ENCODE results near the gene NECTIN4.
A peak's percentile ranks its signal among the peaks of the same experiment; 100 is the strongest.
"Not testable (repeated sequence)": the region's sequence is repeated elsewhere in the genome, so short reads cannot be mapped to it uniquely, and the experiment has no call there.

The NECTIN4 gene

DNA sequence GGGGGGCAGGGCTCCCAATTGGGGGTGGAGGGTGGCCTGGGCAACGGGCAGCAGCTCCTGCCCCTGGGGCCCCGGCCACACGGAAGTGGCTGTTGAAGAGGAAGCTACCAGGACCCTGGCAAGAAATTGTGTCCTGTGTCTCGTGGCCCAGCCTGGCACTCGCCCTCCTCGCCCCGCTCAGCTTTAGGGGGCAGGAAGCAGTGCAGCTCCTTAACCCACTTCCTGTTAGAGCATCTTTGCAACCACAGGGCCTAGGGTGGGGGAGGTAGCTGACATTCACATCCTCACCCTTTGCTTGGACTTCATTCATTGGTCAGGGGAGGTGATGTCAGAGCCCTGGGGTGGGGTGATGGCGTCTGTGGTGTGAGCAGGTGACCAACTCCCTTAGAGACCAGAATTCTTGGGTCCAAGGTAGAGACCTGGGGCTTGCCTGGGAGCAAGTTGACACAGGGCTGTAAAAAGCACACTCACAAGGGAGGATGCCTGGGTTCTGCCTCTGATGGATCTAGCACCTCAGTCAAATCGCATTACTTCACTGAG is 19.6 kb downstream of the NECTIN4 start, which contains the start of gene ARHGAP30:
ARHGAP30 (minus strand) TSS at position 161 of the 540 bp plus-strand sequence. CDS start 267 bp downstream, outside the sequence.
- peak within 1 kb of the TSS; percentile 100 for H3K4me3 Mint-ChIP-seq
- H3K36me3 Mint-ChIP-seq (ENCODE audit: low read depth), result peaks cover 37% of the 10 kb centered on the region
- peaks cover 61% of the 10 kb centered on the region for H3K4me1 Mint-ChIP-seq (ENCODE audit: low read depth)
- H3K9me3 Mint-ChIP-seq, result no peaks in the 10 kb centered on the region
- H3K27ac Mint-ChIP-seq, result peak within 1 kb of the TSS; percentile 99
- intact Hi-C loops (cut with micrococcal nuclease), result loop anchor here (2.0 kb wide), 1 partner anchor 13 kb away; no protein-coding TSS in a partner anchor
- H3K27me3 Mint-ChIP-seq, result no peaks in the 10 kb centered on the region

DNA sequence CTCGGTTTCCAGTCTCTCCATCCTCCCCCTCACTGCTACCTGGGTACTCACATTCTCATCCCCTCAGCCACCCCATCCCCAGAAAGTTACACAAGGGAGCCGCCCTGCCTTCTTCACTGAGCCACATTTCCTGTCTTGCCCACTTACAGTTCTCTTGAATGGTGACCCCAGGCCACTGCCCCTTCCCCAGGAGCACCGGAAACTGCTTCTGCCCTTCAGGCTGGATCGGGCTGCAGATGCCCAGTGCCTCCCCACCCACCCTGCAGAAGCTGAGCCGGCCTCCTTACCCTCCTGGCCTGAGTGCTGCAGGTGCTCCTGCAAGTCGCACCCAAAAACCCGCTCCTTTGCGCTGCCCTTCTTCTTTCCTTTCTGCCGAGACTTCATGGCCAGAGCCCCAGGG is 20.1 kb downstream of the NECTIN4 start:
- Mint-ChIP-seq H3K27ac (peak overlapping the region; percentile 99), H3K4me1 (ENCODE audit: low read depth) (peaks cover 67% of the 10 kb centered on the region), H3K4me3 (peak overlapping the region; percentile 100), H3K9me3 (no peaks in the 10 kb centered on the region), H3K36me3 (ENCODE audit: low read depth) (peaks cover 43% of the 10 kb centered on the region), H3K27me3 (no peaks in the 10 kb centered on the region)
- intact Hi-C loops (cut with micrococcal nuclease), result loop anchor here (2.0 kb wide), 1 partner anchor 14 kb away; no protein-coding TSS in a partner anchor

GRCh38 chr1:161068306-161069234 is 20.8 kb downstream of the NECTIN4 start:
- intact Hi-C loops (cut with micrococcal nuclease), result loop anchor here (1.0 to 2.0 kb wide), 2 partner anchors 14 to 23 kb away; partner anchors contain the start of gene USF1
- Mint-ChIP-seq H3K4me3 (peak overlapping the region; percentile 100), H3K27ac (peak overlapping the region; percentile 99), H3K27me3 (no peaks in the 10 kb centered on the region), H3K36me3 (ENCODE audit: low read depth) (peaks cover 49% of the 10 kb centered on the region), H3K9me3 (no peaks in the 10 kb centered on the region), H3K4me1 (ENCODE audit: low read depth) (peaks cover 74% of the 10 kb centered on the region)

DNA sequence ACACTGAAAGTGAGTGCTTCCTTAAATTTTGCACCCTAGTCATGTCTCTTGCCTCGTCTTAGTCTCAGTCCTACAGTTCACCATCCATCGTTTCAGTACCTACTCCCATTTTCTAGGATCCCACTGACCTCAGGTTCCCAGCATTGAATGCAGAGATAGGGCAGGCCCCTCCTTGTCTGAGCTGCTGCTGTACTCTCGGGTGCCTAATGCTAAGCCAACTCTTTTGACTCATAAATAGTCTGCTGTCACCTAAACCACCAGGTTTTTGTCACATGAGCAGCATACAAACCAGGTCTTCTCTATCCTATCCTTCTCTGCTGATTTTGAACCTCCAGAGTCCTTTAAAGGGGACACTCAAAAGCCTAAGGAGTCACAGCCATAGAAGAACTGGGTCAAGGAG is 22.7 kb downstream of the NECTIN4 start:
- H3K27ac Mint-ChIP-seq, result peak overlapping the region; percentile 99
- no peaks in the 10 kb centered on the region for H3K27me3 Mint-ChIP-seq
- H3K9me3 Mint-ChIP-seq, result no peaks in the 10 kb centered on the region
- peaks cover 68% of the 10 kb centered on the region for H3K36me3 Mint-ChIP-seq (ENCODE audit: low read depth)
- intact Hi-C loops (cut with micrococcal nuclease), result no loop called here
- peak overlapping the region; percentile 100 for H3K4me3 Mint-ChIP-seq
- H3K4me1 Mint-ChIP-seq (ENCODE audit: low read depth), result peaks cover 85% of the 10 kb centered on the region

DNA sequence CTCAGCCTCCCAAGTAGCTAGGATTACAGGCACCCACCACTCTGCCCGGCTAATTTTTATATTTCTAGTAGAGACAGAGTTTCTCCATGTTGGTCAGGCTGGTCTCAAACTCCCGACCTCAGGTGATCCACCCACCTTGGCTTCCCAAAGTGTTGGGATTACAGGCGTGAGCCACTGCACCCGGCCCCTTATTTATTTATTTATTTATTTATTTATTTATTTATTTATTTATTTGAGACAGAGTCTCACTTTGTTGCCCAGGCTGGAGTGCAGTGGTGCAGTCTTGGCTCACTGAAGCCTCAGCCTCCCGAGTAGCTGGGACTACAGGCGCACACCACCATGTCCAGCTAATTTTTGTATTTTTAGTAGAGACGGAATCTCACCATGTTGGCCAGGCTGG is 23.7 kb downstream of the NECTIN4 start:
- peaks cover 78% of the 10 kb centered on the region for H3K36me3 Mint-ChIP-seq (ENCODE audit: low read depth)
- intact Hi-C loops (cut with micrococcal nuclease); H3K27ac Mint-ChIP-seq; H3K4me3 Mint-ChIP-seq; H3K9me3 Mint-ChIP-seq; H3K27me3 Mint-ChIP-seq: not testable (repeated sequence)
- H3K4me1 Mint-ChIP-seq (ENCODE audit: low read depth), result peaks cover 81% of the 10 kb centered on the region

DNA sequence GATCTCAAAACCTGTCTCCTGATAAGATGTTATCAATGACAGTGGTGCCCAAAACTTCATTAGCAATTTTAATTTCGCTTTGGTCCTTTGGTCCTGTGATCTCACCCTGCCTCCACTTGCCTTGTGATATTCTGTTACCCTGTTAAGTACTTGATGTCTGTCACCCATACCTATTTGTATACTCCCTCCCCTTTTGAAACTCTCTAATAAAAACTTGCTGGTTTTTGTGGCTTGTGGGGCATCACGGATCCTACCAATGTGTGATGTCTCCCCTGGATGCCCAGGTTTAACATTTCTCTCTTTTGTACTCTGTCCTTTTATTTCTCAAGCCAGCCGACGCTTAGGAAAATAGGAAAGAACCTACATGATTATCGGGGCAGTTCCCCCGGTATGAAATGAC is 25.4 kb downstream of the NECTIN4 start:
- H3K27me3 Mint-ChIP-seq; intact Hi-C loops (cut with micrococcal nuclease); H3K4me3 Mint-ChIP-seq; H3K9me3 Mint-ChIP-seq: not testable (repeated sequence)
- peak overlapping the region; percentile 16 for H3K27ac Mint-ChIP-seq
- peaks cover 87% of the 10 kb centered on the region for H3K36me3 Mint-ChIP-seq (ENCODE audit: low read depth)
- H3K4me1 Mint-ChIP-seq (ENCODE audit: low read depth), result peaks cover 82% of the 10 kb centered on the region

GRCh38 chr1:161061419-161061818 is 27.9 kb downstream of the NECTIN4 start:
- H3K9me3 Mint-ChIP-seq, result no peaks in the 10 kb centered on the region
- H3K36me3 Mint-ChIP-seq (ENCODE audit: low read depth), result peaks cover 99% of the 10 kb centered on the region
- H3K4me3 Mint-ChIP-seq, result no peak overlapping the region
- peak overlapping the region; percentile 43 for H3K27ac Mint-ChIP-seq
- intact Hi-C loops (cut with micrococcal nuclease), result no loop called here
- H3K4me1 Mint-ChIP-seq (ENCODE audit: low read depth), result peaks cover 62% of the 10 kb centered on the region
- no peaks in the 10 kb centered on the region for H3K27me3 Mint-ChIP-seq

DNA sequence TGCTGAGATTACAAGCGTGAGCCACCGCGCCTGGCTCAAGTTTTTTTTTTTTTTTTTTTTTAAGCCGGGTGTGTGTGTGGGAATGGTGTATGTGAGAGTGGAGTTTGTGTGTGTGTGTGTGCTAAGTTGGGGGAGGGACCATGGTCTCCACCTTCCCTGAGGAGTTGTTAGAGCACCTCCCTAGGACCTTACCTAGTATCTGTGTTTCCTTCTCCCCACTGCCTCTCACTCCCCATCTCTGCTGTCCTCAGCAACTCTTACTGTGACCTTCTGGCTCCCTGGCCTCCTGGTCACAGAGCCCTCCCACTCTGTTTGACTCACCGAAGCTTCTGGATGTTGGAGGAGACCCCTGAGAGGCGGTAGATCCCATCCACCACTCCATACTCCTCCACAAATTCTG is 30.1 kb downstream of the NECTIN4 start:
- H3K27me3 Mint-ChIP-seq, result no peaks in the 10 kb centered on the region
- peaks cover 100% of the 10 kb centered on the region for H3K36me3 Mint-ChIP-seq (ENCODE audit: low read depth)
- no peak overlapping the region for H3K4me3 Mint-ChIP-seq
- peak overlapping the region; percentile 41 for H3K27ac Mint-ChIP-seq
- no peaks in the 10 kb centered on the region for H3K9me3 Mint-ChIP-seq
- intact Hi-C loops (cut with micrococcal nuclease), result no loop called here
- peaks cover 59% of the 10 kb centered on the region for H3K4me1 Mint-ChIP-seq (ENCODE audit: low read depth)

DNA sequence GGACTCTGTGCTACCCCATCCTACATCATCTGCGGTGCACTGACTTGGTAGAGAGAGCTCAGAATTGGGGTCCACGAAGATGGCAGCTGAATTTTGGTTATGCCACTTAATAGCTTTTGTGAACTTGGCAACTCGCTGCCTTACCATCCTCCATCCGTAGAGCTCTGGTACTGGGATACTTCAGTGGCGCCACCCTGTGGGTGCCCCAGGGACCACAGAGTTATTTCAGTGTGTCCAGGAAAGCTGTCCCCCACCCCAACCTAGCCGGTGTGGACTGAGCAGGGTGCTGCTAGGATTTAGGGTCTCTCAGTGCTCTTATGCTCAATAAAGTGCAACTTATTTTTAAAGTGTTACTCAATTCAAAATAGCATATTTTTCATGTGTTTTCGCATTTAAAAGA is 34.6 kb downstream of the NECTIN4 start:
- intact Hi-C loops (cut with micrococcal nuclease), result no loop called here
- Mint-ChIP-seq H3K9me3 (no peaks in the 10 kb centered on the region), H3K4me3 (no peak overlapping the region), H3K4me1 (ENCODE audit: low read depth) (peaks cover 49% of the 10 kb centered on the region), H3K36me3 (ENCODE audit: low read depth) (peaks cover 100% of the 10 kb centered on the region), H3K27me3 (no peaks in the 10 kb centered on the region), H3K27ac (no peak overlapping the region)

DNA sequence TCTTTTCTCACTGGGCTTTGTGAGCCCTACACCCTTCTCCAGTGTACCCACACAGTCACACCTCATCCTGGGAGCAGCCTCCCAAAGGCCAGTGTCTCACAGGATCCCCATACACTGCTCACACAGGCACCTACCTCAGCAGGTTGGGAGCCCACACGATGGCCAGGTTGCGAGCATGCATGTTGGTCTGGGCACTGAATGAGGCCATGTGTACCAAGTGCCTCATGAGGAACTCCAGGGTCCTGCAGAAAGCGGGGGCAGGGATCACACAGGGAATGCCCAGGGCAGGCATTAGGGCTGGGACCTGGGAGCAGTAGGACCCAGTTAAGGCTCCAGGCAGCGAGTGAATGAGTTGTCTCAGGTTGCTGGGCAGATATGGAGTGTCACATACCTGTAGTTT is 35.1 kb downstream of the NECTIN4 start:
- H3K9me3 Mint-ChIP-seq, result no peaks in the 10 kb centered on the region
- no peaks in the 10 kb centered on the region for H3K27me3 Mint-ChIP-seq
- H3K4me3 Mint-ChIP-seq, result no peak overlapping the region
- H3K36me3 Mint-ChIP-seq (ENCODE audit: low read depth), result peaks cover 100% of the 10 kb centered on the region
- H3K4me1 Mint-ChIP-seq (ENCODE audit: low read depth), result peaks cover 49% of the 10 kb centered on the region
- intact Hi-C loops (cut with micrococcal nuclease), result no loop called here
- no peak overlapping the region for H3K27ac Mint-ChIP-seq

GRCh38 chr1:161052899-161053298 is 36.5 kb downstream of the NECTIN4 start:
- H3K4me1 Mint-ChIP-seq (ENCODE audit: low read depth), result peaks cover 59% of the 10 kb centered on the region
- H3K27ac Mint-ChIP-seq, result peak overlapping the region; percentile 16
- intact Hi-C loops (cut with micrococcal nuclease), result no loop called here
- peaks cover 100% of the 10 kb centered on the region for H3K36me3 Mint-ChIP-seq (ENCODE audit: low read depth)
- H3K27me3 Mint-ChIP-seq, result no peaks in the 10 kb centered on the region
- H3K9me3 Mint-ChIP-seq, result no peaks in the 10 kb centered on the region
- H3K4me3 Mint-ChIP-seq, result no peak overlapping the region

DNA sequence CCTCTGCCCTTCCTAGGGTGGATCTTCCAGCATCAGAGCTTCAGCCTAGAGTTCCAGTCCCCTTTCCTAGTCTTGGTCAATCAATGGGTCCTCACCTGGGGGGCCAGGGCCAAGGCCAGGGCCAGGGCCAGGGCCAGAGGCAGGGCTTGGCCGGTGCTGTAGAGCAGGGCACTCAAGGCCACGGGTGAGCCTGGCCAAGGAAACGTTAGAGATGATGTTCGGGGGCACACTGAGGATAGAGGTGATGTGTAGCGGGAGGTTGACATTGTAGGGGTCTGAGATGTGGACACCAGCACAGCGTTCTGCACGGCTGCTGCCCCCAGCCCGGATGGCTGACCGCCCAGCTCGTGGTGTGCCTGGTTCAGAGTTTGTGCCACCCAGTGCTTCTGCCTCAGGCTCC is 38.1 kb downstream of the NECTIN4 start:
- peaks cover 69% of the 10 kb centered on the region for H3K4me1 Mint-ChIP-seq (ENCODE audit: low read depth)

GRCh38 chr1:161048949-161049722 is 40.2 kb downstream of the NECTIN4 start:
- Mint-ChIP-seq H3K4me1 (ENCODE audit: low read depth) (peaks cover 61% of the 10 kb centered on the region), H3K4me3 (no peak overlapping the region), H3K36me3 (ENCODE audit: low read depth) (peaks cover 94% of the 10 kb centered on the region), H3K9me3 (no peaks in the 10 kb centered on the region), H3K27ac (peak overlapping the region; percentile 100), H3K27me3 (no peaks in the 10 kb centered on the region)
- intact Hi-C loops (cut with micrococcal nuclease), result loop anchor here (10.0 kb wide), 1 partner anchor 86 kb away; the partner anchor contains the start of gene DEDD

More for the DNA sequence above, 38.1 kb downstream of the NECTIN4 start:
- Mint-ChIP-seq H3K27ac (no peak overlapping the region), H3K27me3 (no peaks in the 10 kb centered on the region), H3K4me3 (no peak overlapping the region), H3K9me3 (no peaks in the 10 kb centered on the region), H3K36me3 (ENCODE audit: low read depth) (peaks cover 95% of the 10 kb centered on the region)
- intact Hi-C loops (cut with micrococcal nuclease), result no loop called here
